HFFc6 (cell line): ENCODE results near the gene CLK2. TPM values are rescaled to one million over a fixed set of nuclear protein-coding genes. Genes with fewer than 3 reads are reported as not detected.

Experiments
- DNase-seq: peaks from one replicate; pipeline ENCODE4 v3.0.0-alpha.2; 2018
- H3K27ac Mint-ChIP-seq: 2 replicates; pipeline ENCODE4 v1.8.0; 2020; ENCODE audit warnings: mild to moderate bottlenecking, mixed read lengths
- H3K27me3 Mint-ChIP-seq: 2 replicates; pipeline ENCODE4 v1.8.0; 2021; ENCODE audit warnings: mild to moderate bottlenecking, moderate library complexity, mixed read lengths; ENCODE audit not compliant: insufficient read depth
- H3K36me3 Mint-ChIP-seq: 2 replicates; pipeline ENCODE4 v1.8.0; 2021; ENCODE audit warnings: low read depth, mixed read lengths
- H3K4me1 Mint-ChIP-seq: 2 replicates; pipeline ENCODE4 v1.8.0; 2020; ENCODE audit warnings: low read depth, mixed read lengths
- H3K4me3 Mint-ChIP-seq: 2 replicates; pipeline ENCODE4 v1.8.0; 2020; ENCODE audit warnings: mild to moderate bottlenecking, moderate library complexity, mixed read lengths
- H3K9me3 Mint-ChIP-seq: 2 replicates; pipeline ENCODE4 v1.8.0; 2020; ENCODE audit warnings: mild to moderate bottlenecking, mixed read lengths
- CTCF ChIP-seq: fragments of 200-600 bp; sonication (generic); IDR thresholded peaks from 2 replicates; pipeline ENCODE4 v1.5.0; 2021; ENCODE audit warnings: antibody characterized with exemption, mild to moderate bottlenecking
- total RNA-seq, 6 experiments: library from RNA; stranded (reverse); fragmentation: NEBNext Ultra II Directional; extraction: Animal tissue kit (Norgen Biotek cat#: 25700); gene quantifications; 2 replicates in 1 of 6; 3 replicates in 5 of 6; pipeline ENCODE4 v1.2.3, GENCODE V29; 2021

CLK2 gene
- total RNA-seq, 6 experiments from 2014 or later = 24.8 to 32.8 (median 30.0) TPM

DNA sequence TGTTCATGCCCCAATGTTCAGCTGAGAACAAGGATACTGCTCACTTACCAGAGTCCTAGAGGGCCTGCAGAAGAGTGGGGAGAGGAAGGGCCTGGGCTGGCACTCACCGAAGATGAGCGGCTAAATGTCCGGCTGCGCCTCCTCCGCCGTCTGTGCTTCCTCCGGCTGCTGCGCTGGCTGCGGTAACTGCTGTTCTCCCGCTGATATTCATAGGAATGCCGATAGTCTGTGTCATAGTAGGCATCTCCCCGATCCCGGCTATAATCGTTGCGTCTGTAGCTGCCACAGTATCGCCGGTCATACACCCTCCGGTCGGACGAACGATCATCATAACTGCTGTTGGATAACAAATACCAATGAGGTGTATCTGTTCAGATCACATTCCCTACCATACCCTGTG is 3.9 kb downstream of the CLK2 start:
- no peak for DNase-seq
- Mint-ChIP-seq H3K36me3 (peaks cover 52% of the 10 kb centered on the region), H3K27me3 (no peaks in the 10 kb centered on the region; the same call in 1 of the 2 replicates), H3K4me3 (no peak overlapping the region), H3K27ac (peak overlapping the region; percentile 43; the same call in 1 of the 2 replicates), H3K4me1 (peaks cover 21% of the 10 kb centered on the region), H3K9me3 (no peaks in the 10 kb centered on the region)
- no peak for TF ChIP-seq CTCF

DNA sequence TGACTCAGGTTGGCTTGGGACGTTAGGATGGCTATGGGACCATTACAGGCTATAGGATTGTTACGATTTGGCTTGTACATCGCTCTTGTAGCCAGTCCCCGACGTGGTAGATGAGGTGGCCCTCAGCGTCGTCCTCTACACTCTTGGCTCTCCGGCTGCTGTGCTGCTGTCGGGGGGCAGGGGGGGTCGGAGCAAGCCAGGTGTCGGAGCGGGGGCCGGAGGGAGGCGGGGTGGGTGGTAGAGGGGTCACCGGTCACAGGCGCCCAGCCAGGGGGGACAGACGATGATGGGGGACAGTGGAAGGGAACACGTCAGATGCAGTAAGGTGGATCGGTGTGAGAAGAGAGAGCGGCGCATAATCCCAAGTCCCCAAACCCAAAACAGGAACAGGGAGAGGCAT is 4.7 kb downstream of the CLK2 start:
- no peak overlapping the region for H3K4me3 Mint-ChIP-seq
- no peak for DNase-seq
- TF ChIP-seq CTCF = no peak
- H3K27me3 Mint-ChIP-seq = no peaks in the 10 kb centered on the region; the same call in 1 of the 2 replicates
- peaks cover 17% of the 10 kb centered on the region for H3K4me1 Mint-ChIP-seq
- no peaks in the 10 kb centered on the region for H3K9me3 Mint-ChIP-seq
- peaks cover 58% of the 10 kb centered on the region for H3K36me3 Mint-ChIP-seq
- H3K27ac Mint-ChIP-seq = no peak overlapping the region

- H3K36me3 Mint-ChIP-seq = peaks cover 54% of the 10 kb centered on the region
- H3K4me3 Mint-ChIP-seq = no peak overlapping the region
- H3K27me3 Mint-ChIP-seq = no peaks in the 10 kb centered on the region
- no peak overlapping the region for H3K27ac Mint-ChIP-seq
- TF ChIP-seq CTCF = no peak
- no peaks in the 10 kb centered on the region for H3K9me3 Mint-ChIP-seq
- DNase-seq = no peak
- peaks cover 18% of the 10 kb centered on the region for H3K4me1 Mint-ChIP-seq
These were observed 5.9 kb downstream of the CLK2 start for GRCh38 chr1:155267373-155267772.

DNA sequence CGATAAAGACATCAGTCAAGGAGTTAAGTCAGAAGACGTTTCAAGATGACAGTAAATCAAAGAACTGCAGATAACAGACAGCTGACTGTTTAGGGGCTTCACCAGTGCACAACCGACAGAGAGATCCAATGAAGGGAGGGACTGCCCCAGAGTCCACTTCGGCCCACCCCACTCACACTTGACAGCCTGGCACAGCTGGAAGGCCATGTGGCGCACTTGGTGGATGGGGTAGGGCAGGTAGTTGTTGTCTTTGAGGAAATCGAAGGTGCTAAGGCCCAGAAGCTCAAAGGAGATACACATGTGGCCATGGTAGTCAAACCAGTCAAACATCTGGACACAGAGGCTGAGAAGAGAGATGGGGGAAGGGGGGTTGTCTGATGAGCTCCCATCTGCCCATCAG is 6.8 kb downstream of the CLK2 start:
- Mint-ChIP-seq H3K4me3 (no peak overlapping the region), H3K9me3 (no peaks in the 10 kb centered on the region), H3K27me3 (peaks cover 4% of the 10 kb centered on the region), H3K27ac (no peak overlapping the region), H3K36me3 (peaks cover 52% of the 10 kb centered on the region), H3K4me1 (peaks cover 15% of the 10 kb centered on the region)
- no peak for TF ChIP-seq CTCF
- DNase-seq = no peak

DNA sequence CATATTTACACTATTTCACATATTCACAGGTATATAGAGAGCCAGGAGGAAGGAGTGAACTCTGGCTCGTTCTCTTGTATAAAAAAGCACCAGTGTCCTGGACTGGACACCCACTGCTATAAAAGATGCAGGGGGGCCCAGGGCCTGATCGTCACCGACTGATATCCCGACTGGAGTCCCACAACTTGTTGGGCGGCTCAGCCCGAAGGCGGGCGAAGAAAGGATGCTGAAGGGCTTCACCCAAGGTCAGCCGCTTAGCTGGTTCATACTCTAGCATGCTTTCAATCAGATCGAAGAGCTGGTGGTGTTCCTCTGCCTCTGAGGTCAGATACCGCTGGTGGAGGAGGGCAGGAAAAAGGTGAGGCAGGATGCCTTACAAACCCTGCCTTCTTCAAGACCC is 10.2 kb downstream of the CLK2 start:
- no peak for TF ChIP-seq CTCF
- Mint-ChIP-seq H3K36me3 (peaks cover 47% of the 10 kb centered on the region), H3K4me3 (no peak overlapping the region), H3K4me1 (peaks cover 29% of the 10 kb centered on the region), H3K9me3 (no peaks in the 10 kb centered on the region), H3K27ac (peak overlapping the region; percentile 88), H3K27me3 (peaks cover 4% of the 10 kb centered on the region)
- no peak for DNase-seq
